Mesothelial cell of epicardium (in vitro differentiated cells): ENCODE measurements around the gene CPLX4. TPM values are rescaled to one million over a fixed set of nuclear protein-coding genes. Genes with fewer than 3 reads are reported as not detected.
A peak's percentile ranks its signal among the peaks of the same experiment; 100 is the strongest.

Source experiments
- DNase-seq, 2 experiments: peaks; one replicate each; pipeline ENCODE4 v3.0.0; 2021; ENCODE audit warnings: low spot score in 2 of 2; ENCODE audit not compliant: unreplicated experiment in 2 of 2
- H3K27ac Mint-ChIP-seq: 2 replicates; pipeline ENCODE4 v1.8.0; 2021; ENCODE audit warnings: mixed read lengths
- H3K27me3 Mint-ChIP-seq: 2 replicates; pipeline ENCODE4 v1.8.0; 2021; ENCODE audit warnings: low read depth, mixed read lengths
- H3K36me3 Mint-ChIP-seq: 2 replicates; pipeline ENCODE4 v1.8.0; 2021; ENCODE audit warnings: mixed read lengths
- H3K4me1 Mint-ChIP-seq: 2 replicates; pipeline ENCODE4 v1.8.0; 2021; ENCODE audit warnings: mixed read lengths
- H3K4me3 Mint-ChIP-seq: 2 replicates; pipeline ENCODE4 v1.8.0; 2021; ENCODE audit warnings: mild to moderate bottlenecking, moderate library complexity, mixed read lengths
- H3K9me3 Mint-ChIP-seq: 2 replicates; pipeline ENCODE4 v1.8.0; 2021; ENCODE audit warnings: mixed read lengths
- total RNA-seq: library from RNA; stranded (reverse); gene quantifications from 3 replicates; pipeline ENCODE4 v1.2.1, GENCODE V29; 2021
- TF ChIP-seq, protein P1 (sequence below): fragments of 200-600 bp; sonication (generic); IDR thresholded peaks from one replicate; pipeline ENCODE4 v1.5.0; 2021; ENCODE audit warnings: antibody characterized with exemption; ENCODE audit not compliant: unreplicated experiment

Gene CPLX4
- total RNA-seq, 1 donor from 2014 or later, result not detected

DNA sequence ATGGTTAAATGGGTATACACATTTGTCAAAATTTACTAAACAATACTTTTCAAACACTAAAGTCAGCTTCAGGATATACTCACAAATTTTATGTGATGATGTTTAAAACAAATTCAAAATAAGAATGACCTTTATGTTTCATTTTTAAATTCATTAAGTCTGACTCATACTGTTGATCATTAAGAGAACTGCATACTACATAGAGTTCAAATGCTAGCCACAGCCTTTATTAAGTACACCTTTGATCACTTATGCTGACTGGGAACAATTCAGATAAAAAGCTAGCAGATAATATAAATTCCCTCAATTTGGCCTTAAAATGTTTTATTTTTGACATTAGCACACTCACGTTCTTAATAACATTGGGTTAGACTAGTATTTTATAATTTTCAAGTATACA, 26.5 kb upstream of the CPLX4 start:
- Mint-ChIP-seq H3K4me3 (no peak overlapping the region), H3K27me3 (no peaks in the 10 kb centered on the region), H3K4me1 (no peaks in the 10 kb centered on the region), H3K27ac (no peak overlapping the region), H3K9me3 (peaks cover 58% of the 10 kb centered on the region), H3K36me3 (peaks cover 85% of the 10 kb centered on the region)
- no peak for DNase-seq
- TF ChIP-seq, protein P1, sequence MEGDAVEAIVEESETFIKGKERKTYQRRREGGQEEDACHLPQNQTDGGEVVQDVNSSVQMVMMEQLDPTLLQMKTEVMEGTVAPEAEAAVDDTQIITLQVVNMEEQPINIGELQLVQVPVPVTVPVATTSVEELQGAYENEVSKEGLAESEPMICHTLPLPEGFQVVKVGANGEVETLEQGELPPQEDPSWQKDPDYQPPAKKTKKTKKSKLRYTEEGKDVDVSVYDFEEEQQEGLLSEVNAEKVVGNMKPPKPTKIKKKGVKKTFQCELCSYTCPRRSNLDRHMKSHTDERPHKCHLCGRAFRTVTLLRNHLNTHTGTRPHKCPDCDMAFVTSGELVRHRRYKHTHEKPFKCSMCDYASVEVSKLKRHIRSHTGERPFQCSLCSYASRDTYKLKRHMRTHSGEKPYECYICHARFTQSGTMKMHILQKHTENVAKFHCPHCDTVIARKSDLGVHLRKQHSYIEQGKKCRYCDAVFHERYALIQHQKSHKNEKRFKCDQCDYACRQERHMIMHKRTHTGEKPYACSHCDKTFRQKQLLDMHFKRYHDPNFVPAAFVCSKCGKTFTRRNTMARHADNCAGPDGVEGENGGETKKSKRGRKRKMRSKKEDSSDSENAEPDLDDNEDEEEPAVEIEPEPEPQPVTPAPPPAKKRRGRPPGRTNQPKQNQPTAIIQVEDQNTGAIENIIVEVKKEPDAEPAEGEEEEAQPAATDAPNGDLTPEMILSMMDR, result no peak

DNA sequence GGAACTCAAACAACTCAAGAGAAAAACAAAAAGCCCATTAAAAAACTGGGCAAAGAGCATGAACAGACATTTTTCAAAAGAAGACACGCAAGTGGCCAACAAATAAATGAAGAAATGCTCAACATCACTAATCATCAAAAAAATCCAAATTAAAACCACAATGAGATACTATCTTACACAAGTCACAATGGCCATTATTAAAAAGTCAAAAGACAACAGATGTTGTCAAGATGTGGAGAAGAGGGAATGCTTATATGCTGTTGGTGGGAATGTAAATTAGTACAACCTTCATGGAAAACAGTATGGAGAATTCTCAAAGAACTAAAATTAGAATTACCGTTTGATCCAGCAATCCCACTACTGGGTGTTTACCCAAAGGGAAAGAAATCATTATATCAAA, 25.5 kb upstream of the CPLX4 start:
- Mint-ChIP-seq H3K4me1 (no peaks in the 10 kb centered on the region), H3K27me3 (no peaks in the 10 kb centered on the region), H3K36me3 (peaks cover 85% of the 10 kb centered on the region), H3K27ac (no peak overlapping the region), H3K9me3 (peaks cover 60% of the 10 kb centered on the region), H3K4me3 (no peak overlapping the region)
- no peak for DNase-seq
- TF ChIP-seq, protein P1, result no peak

DNA sequence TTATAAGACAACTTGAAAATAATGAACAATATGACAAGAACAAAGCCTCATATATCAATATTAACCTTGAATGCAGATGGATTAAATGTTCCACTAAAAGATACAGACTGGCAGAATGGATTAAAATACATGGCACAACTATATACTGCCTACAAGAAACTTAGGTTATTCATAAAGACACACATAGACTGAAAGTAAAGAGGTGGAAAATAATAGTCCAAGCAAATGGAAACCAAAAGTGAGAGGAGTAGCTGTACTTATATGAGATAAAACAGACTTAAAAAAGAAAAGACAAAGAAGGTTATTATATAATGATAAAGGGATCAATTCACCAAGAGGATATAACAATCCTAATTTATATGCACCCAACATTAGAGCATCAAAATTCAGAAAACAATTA, 22.4 kb upstream of the CPLX4 start:
- H3K36me3 Mint-ChIP-seq, result peaks cover 88% of the 10 kb centered on the region
- H3K27me3 Mint-ChIP-seq, result no peaks in the 10 kb centered on the region
- TF ChIP-seq, protein P1, result no peak
- H3K27ac Mint-ChIP-seq, result no peak overlapping the region
- no peak for DNase-seq
- no peaks in the 10 kb centered on the region for H3K4me1 Mint-ChIP-seq
- peaks cover 59% of the 10 kb centered on the region for H3K9me3 Mint-ChIP-seq
- no peak overlapping the region for H3K4me3 Mint-ChIP-seq

DNA sequence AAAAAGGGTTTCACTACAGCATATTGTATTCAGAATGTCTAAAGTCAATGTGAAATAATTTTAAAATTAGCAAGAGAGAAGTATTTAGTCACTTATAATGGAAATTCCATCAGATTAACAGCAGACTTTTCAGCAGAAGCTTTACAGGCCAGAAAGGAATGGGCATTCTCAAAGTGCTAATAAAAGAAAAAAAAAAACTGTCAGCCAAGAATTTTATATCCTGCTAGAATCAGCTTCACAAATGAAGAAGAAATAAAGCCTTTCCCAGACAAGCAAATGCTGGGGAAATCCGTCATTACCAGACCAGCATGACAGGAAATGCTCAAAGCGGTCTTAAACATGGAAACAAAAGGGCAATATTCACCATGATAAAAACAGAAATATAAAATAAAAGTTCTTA, 21.9 kb upstream of the CPLX4 start:
- Mint-ChIP-seq H3K4me3 (no peak overlapping the region), H3K9me3 (peaks cover 54% of the 10 kb centered on the region), H3K4me1 (no peaks in the 10 kb centered on the region), H3K27ac (no peak overlapping the region), H3K27me3 (no peaks in the 10 kb centered on the region), H3K36me3 (peaks cover 88% of the 10 kb centered on the region)
- TF ChIP-seq, protein P1, result no peak
- DNase-seq, result no peak

DNA sequence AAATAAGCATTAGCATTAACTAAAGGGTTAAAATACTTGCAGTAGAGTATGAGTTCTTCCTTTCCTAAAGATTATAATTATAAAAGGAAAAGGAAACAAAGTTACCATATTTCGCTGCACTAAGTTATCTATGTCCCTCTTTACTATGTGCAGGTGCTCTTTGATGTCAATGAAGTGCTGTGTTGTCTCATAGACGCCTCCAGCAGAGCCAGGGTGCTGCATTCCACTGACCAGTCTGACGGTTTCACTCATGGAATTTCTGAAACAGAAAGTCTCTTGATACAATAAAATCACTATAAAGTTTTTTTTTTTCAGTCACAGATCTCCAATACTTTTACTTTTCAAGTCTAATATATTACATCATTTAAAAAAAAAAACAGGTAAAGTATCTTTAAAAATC, 14.5 kb upstream of the CPLX4 start:
- TF ChIP-seq, protein P1, result no peak
- Mint-ChIP-seq H3K27ac (no peak overlapping the region), H3K36me3 (peaks cover 43% of the 10 kb centered on the region), H3K27me3 (no peaks in the 10 kb centered on the region), H3K9me3 (no peaks in the 10 kb centered on the region), H3K4me3 (no peak overlapping the region), H3K4me1 (peaks cover 3% of the 10 kb centered on the region)
- no peak for DNase-seq

DNA sequence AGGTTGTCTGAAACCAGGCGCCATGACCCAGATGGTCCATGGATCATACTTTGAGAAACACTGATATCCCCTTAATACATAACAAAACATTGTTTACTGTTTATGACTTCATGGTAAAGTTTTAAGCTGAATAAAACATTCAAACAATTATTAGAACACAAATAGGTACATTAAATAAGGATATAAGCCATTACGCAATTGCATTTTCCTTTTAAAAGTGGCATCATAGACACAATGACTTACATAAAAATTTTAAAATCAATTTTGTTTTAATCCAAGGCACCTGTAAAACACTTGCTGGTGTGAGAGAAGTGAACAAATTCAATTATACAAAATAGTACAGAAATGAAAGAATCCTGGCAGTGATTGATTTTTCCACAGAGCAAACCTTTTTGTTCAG, 10.2 kb upstream of the CPLX4 start:
- TF ChIP-seq, protein P1, result no peak
- Mint-ChIP-seq H3K4me3 (no peak overlapping the region), H3K4me1 (peaks cover 3% of the 10 kb centered on the region), H3K27me3 (no peaks in the 10 kb centered on the region), H3K27ac (peak overlapping the region; percentile 59), H3K36me3 (peaks cover 43% of the 10 kb centered on the region), H3K9me3 (peaks cover 7% of the 10 kb centered on the region)
- no peak for DNase-seq
